Measurements from ENCODE around the gene FKBP4. TPM values are rescaled to one million over a fixed set of nuclear protein-coding genes. Genes with fewer than 3 reads are reported as not detected.

FKBP4 gene
- total RNA-seq, 2 experiments from 2014 or later, result 225 to 236 TPM

DNA sequence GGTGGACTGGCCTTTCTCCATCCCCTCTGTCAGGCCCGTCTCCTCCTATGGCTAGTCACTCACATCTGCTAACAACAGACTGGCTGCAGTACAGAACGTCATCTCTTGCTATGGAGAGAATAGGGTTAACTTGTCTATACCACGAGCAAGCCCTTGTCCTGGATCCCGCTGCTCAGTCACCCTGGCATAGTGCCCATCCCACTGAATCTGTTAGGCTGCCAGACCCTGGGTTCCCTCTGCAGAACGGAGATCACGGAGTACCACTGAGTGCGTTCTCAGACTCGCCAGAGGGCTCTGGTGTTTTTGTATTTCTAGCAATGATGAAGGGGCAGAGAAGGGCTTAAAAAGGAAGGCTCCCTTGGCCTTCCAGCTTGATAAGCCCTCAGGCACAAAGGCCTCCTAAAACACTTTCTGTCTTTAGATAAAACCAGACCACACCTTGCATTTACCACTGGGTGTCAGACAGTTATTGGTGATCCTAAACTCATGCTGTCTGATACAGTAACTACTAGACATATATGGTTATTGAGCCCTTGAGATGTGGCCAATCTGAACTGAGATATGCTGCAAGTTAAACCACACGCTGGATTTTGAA is 46.4 kb downstream of the FKBP4 start:
- Mint-ChIP-seq H3K36me3 (peaks cover 17% of the 10 kb centered on the region), H3K4me1 (no peaks in the 10 kb centered on the region), H3K27me3 (no peaks in the 10 kb centered on the region), H3K9me3 (no peaks in the 10 kb centered on the region), H3K27ac (no peak overlapping the region), H3K4me3 (no peak overlapping the region)
- DNase-seq, result no peak

DNA sequence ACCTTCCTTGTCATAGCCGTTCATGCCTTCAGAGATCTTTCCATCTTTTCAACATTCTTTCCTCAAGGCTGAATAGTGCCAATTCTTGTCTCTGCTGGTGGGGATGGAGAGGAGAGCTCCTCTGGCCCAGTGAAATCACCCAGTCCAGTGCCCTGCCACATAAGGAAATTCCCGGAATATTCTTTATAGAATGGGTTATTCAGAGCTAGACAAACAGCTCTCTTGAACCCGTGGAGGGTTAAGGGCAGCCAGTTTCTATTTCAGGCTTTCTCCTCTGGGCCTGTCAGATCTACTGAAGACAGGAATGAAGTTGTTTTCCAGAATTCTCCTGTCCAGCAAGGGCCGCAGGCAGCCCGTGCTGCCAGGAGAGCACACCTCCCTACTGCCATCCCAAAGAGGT is 48.2 kb downstream of the FKBP4 start:
- Mint-ChIP-seq H3K4me3 (no peak overlapping the region), H3K4me1 (no peaks in the 10 kb centered on the region), H3K27ac (no peak overlapping the region), H3K27me3 (no peaks in the 10 kb centered on the region), H3K9me3 (no peaks in the 10 kb centered on the region), H3K36me3 (peaks cover 16% of the 10 kb centered on the region)
- no peak for DNase-seq

DNA sequence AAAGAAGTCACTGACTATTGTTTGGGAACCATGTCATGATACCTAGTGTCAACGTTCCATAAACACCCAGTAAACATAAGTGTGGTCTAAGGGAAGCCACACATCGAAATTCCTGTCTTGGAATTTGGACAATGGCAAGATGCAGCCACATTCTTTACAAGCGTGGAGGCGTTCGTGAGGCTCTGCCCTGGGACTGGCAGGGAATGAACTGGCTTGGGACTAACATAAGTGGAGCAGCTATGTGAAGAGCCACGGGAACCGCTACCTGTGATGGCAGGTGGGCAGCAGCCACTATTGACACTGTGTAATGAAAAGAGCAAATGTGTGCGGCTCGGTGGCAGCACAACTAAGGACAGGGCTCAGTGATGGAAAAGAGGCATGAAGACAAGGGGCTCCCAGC is 50.0 kb downstream of the FKBP4 start:
- no peaks in the 10 kb centered on the region for H3K27me3 Mint-ChIP-seq
- H3K4me1 Mint-ChIP-seq, result no peaks in the 10 kb centered on the region
- no peak overlapping the region for H3K27ac Mint-ChIP-seq
- DNase-seq, result no peak
- H3K9me3 Mint-ChIP-seq, result no peaks in the 10 kb centered on the region
- H3K4me3 Mint-ChIP-seq, result no peak overlapping the region
- H3K36me3 Mint-ChIP-seq, result peaks cover 12% of the 10 kb centered on the region

DNA sequence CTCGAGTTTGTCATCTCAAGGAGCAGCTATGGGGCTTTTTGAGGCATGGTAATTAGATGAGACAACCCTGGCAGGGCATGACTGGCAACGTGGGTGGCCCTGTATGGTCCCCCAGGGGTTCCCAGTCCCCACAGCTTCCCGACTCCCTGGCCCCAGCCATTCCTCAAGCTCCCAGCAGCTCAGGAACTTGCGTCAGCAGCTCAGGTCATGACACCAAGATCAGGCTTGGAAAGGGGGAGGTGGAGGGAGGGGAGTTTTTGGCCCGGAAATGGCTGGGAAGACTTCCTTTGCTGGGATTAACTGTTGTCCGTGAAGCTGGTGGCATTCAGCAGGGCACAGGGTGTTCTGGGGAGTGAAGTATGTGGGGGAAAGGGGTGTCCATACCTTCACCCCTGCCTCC is 50.5 kb downstream of the FKBP4 start:
- Mint-ChIP-seq H3K27me3 (no peaks in the 10 kb centered on the region), H3K9me3 (no peaks in the 10 kb centered on the region), H3K27ac (no peak overlapping the region), H3K36me3 (peaks cover 12% of the 10 kb centered on the region), H3K4me3 (no peak overlapping the region), H3K4me1 (no peaks in the 10 kb centered on the region)
- DNase-seq, result no peak

DNA sequence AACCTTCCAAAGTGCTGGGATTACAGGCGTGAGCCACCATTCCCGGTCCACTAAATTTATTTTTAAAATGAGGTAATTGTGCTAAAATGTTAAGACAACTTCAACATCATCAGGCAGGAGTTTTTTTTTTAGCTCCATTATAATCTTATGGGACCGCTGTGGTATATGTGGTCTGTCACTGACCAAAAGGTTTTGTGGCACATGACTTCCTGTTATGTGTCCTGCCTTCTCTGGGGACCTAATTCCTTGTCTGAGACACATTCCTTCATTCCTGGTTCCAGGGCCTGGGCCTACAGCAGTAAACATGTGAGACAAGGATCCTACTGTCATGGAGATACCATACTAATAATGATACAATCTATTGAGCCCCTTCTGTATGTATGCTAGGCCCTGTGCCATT is 57.2 kb downstream of the FKBP4 start:
- no peaks in the 10 kb centered on the region for H3K9me3 Mint-ChIP-seq
- no peaks in the 10 kb centered on the region for H3K4me1 Mint-ChIP-seq
- H3K36me3 Mint-ChIP-seq, result peaks cover 2% of the 10 kb centered on the region
- H3K4me3 Mint-ChIP-seq, result no peak overlapping the region
- no peak overlapping the region for H3K27ac Mint-ChIP-seq
- no peak for DNase-seq
- no peaks in the 10 kb centered on the region for H3K27me3 Mint-ChIP-seq

DNA sequence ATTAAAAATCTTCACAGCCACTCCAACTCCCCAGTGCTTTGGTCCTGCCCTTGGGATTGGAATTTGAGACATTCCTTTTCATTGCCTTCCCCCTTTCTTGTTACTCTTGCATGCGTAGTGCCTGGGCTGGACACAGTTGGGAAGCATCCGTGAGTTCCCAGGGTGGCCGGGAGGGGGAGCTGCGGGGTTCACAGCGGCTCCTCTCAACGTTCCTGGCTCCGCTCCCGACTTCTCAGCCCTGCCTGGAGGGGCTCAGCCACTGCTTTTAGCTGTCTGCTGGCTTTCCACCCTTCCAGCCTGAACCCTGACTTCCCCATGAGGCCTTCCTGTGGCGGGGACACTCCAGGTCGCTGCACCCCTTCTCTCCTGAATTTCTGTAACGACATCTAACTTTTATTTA is 58.9 kb downstream of the FKBP4 start:
- Mint-ChIP-seq H3K27me3 (no peaks in the 10 kb centered on the region), H3K9me3 (no peaks in the 10 kb centered on the region), H3K4me1 (no peaks in the 10 kb centered on the region), H3K4me3 (no peak overlapping the region), H3K27ac (no peak overlapping the region), H3K36me3 (peaks cover 2% of the 10 kb centered on the region)
- peak; percentile 49 for DNase-seq

Other genes with a start within 250 kb of the FKBP4 start
- 10 to 100 TPM; 24.6 to 25.5 TPM for gene ITFG2, start 17.7 kb downstream of the FKBP4 start, total RNA-seq
- not detected for gene NRIP2, start 40.1 kb downstream of the FKBP4 start, total RNA-seq
- not detected for gene TEX52, start 62.1 kb downstream of the FKBP4 start, total RNA-seq
- gene FOXM1, start 82.2 kb downstream of the FKBP4 start, total RNA-seq, result 10 to 100 TPM; 80.5 to 86.5 TPM
- gene RHNO1, start 82.3 kb downstream of the FKBP4 start, total RNA-seq, result 10 to 100 TPM; 51.4 to 65.7 TPM
- 1 to 10 TPM; 5.6 to 6.2 TPM for gene TULP3, start 95.9 kb downstream of the FKBP4 start, total RNA-seq
- gene TEAD4, start 164.4 kb downstream of the FKBP4 start, total RNA-seq, result 1 to 10 TPM; 3.4 to 3.7 TPM

Data from activated naive CD8-positive, alpha-beta T cell treated with anti-CD3 and anti-CD28 coated beads for 36 hours (primary cell).